SH-SY5Y (cell line): ENCODE results near the gene RPP30.

Source experiments
- GATA2 ChIP-seq: IDR thresholded peaks from 2 replicates; pipeline ENCODE4 v1.6.1; 2011; ENCODE audit warnings: mild to moderate bottlenecking, low read depth, low read length
- GATA3 ChIP-seq: IDR thresholded peaks from 2 replicates; pipeline ENCODE4 v1.6.1; 2011; ENCODE audit warnings: low read depth, mild to moderate bottlenecking, low read length, moderate library complexity

DNA sequence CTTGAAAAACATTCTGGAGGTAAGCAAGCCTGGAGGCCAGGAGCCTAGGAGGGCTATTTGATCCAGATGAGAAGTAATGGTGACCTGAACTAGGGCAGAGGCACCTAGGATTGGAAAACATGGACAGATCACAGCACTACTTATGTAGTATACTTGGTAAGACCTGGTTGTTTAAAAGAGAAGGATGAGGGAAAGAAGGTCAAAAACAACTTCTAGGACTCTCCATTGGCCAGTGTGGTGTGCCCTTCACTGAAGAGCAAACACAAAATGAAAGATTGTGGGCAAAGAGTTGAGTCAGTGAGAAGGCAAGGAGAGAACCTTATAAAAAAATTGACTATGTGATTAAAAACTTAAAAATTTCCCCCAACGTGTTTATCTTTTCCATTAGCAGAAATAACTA, 34.8 kb downstream of the RPP30 start:
- no peak for TF ChIP-seq GATA2
- TF ChIP-seq GATA3 = no peak
